GM20000 (cell line): ENCODE measurements around the gene FAT3.

Experiments used
- DNase-seq: peaks from one replicate; pipeline ENCODE4 v3.0.0; 2012; ENCODE audit warnings: low spot score
- CTCF ChIP-seq: IDR thresholded peaks from 2 replicates; pipeline ENCODE4 v1.5.1; 2012; ENCODE audit warnings: mild to moderate bottlenecking, control low read depth; ENCODE audit errors: extremely low read depth, missing control alignments

FAT3 gene

GRCh38 chr11:92224407-92225124 is at the start of gene FAT3:
FAT3 (plus strand) TSS chr11:92224818; CDS start chr11:92352113, 127,295 bp downstream.
- DNase-seq: peak; percentile 29
- no peak for TF ChIP-seq CTCF

GRCh38 chr11:92179017-92179670 is 45.5 kb upstream of the FAT3 start:
- TF ChIP-seq CTCF: no peak
- no peak for DNase-seq

GRCh38 chr11:92180226-92180625 is 44.4 kb upstream of the FAT3 start:
- DNase-seq: no peak
- no peak for TF ChIP-seq CTCF

GRCh38 chr11:92180664-92181251 is 43.9 kb upstream of the FAT3 start:
- TF ChIP-seq CTCF: no peak
- no peak for DNase-seq

GRCh38 chr11:92190535-92191206 is 33.9 kb upstream of the FAT3 start:
- DNase-seq: no peak
- TF ChIP-seq CTCF: no peak

GRCh38 chr11:92192141-92192540 is 32.5 kb upstream of the FAT3 start:
- no peak for DNase-seq
- TF ChIP-seq CTCF: no peak

- no peak for TF ChIP-seq CTCF
- DNase-seq: no peak
These were observed 26.4 kb upstream of the FAT3 start for GRCh38 chr11:92198268-92198667.
